SK-N-SH treated with all-trans-retinoic acid at 6 μM for 48 hours (cell line): Measurements from ENCODE around the gene PSME2.

Source experiments
- ARNTL ChIP-seq: fragments of 450-650 bp; formaldehyde crosslinking; IDR thresholded peaks from 2 replicates; pipeline ENCODE4 v1.5.0; 2020; ENCODE audit warnings: low read depth, mild to moderate bottlenecking, moderate library complexity, borderline replicate concordance
- BACH2 ChIP-seq: fragments of 250-450 bp; sonication (Bioruptor Pico); IDR thresholded peaks from 2 replicates; pipeline ENCODE4 v1.9.0; 2021; ENCODE audit warnings: mild to moderate bottlenecking, borderline replicate concordance
- CREB5 ChIP-seq: fragments of 250-450 bp; sonication (Bioruptor Pico); IDR thresholded peaks from 2 replicates; pipeline ENCODE4 v1.5.1; 2020; ENCODE audit warnings: low read depth, mild to moderate bottlenecking, moderate library complexity
- CSDC2 ChIP-seq: fragments of 250-450 bp; sonication (Bioruptor Pico); IDR thresholded peaks from 2 replicates; pipeline ENCODE4 v1.5.0; 2020; ENCODE audit warnings: mild to moderate bottlenecking, moderate library complexity
- OSR1 ChIP-seq: fragments of 250-450 bp; sonication (Bioruptor Pico); IDR thresholded peaks from 2 replicates; pipeline ENCODE4 v1.8.0; 2022; ENCODE audit warnings: moderate library complexity, mild to moderate bottlenecking, inconsistent platforms
- PATZ1 ChIP-seq: fragments of 250-450 bp; sonication (Bioruptor Pico); IDR thresholded peaks from 2 replicates; pipeline ENCODE4 v1.8.0; 2020; ENCODE audit warnings: mild to moderate bottlenecking, moderate library complexity, borderline replicate concordance
- RARB ChIP-seq: fragments of 250-450 bp; sonication (Bioruptor Pico); IDR thresholded peaks from 2 replicates; pipeline ENCODE4 v1.8.0; 2021; ENCODE audit warnings: mild to moderate bottlenecking, moderate library complexity
- SNAI2 ChIP-seq: fragments of 250-450 bp; sonication (Bioruptor Pico); IDR thresholded peaks from 2 replicates; pipeline ENCODE4 v1.5.0; 2020; ENCODE audit warnings: mild to moderate bottlenecking, moderate library complexity
- TCF4 ChIP-seq: fragments of 250-450 bp; sonication (Bioruptor Pico); IDR thresholded peaks from 2 replicates; pipeline ENCODE4 v1.8.0; 2021; ENCODE audit warnings: mild to moderate bottlenecking, moderate library complexity, borderline replicate concordance
- ZFP30 ChIP-seq: fragments of 450-650 bp; formaldehyde crosslinking; IDR thresholded peaks from 2 replicates; pipeline ENCODE4 v1.5.0; 2022; ENCODE audit warnings: mild to moderate bottlenecking, moderate library complexity
- ZNF565 ChIP-seq: fragments of 450-650 bp; formaldehyde crosslinking; conservative IDR thresholded peaks from 2 replicates; pipeline ENCODE4 v1.5.0; 2020; ENCODE audit warnings: low read depth, mild to moderate bottlenecking, moderate library complexity
- ZNF8 ChIP-seq: fragments of 450-650 bp; formaldehyde crosslinking; IDR thresholded peaks from 2 replicates; pipeline ENCODE4 v1.5.0; 2020; ENCODE audit warnings: mild to moderate bottlenecking, moderate library complexity

GRCh38 chr14:24192933-24193332 is 46.5 kb upstream of the PSME2 start:
- no peak for TF ChIP-seq CSDC2 (CRISPR knock-in tag)
- TF ChIP-seq ZFP30 (CRISPR knock-in tag): no peak
- no peak for TF ChIP-seq BACH2 (CRISPR knock-in tag)
- TF ChIP-seq ARNTL (CRISPR knock-in tag): no peak
- TF ChIP-seq PATZ1 (CRISPR knock-in tag): no peak
- no peak for TF ChIP-seq RARB (CRISPR knock-in tag)
- TF ChIP-seq ZNF565: no peak
- no peak for TF ChIP-seq OSR1 (CRISPR knock-in tag)
- no peak for TF ChIP-seq ZNF8
- no peak for TF ChIP-seq TCF4 (CRISPR knock-in tag)
- TF ChIP-seq SNAI2: no peak
- TF ChIP-seq CREB5 (CRISPR knock-in tag): no peak
